Parathyroid adenoma (tissue), 2 donors: ENCODE results near the gene TMEM201.
A peak's percentile ranks its signal among the peaks of the same experiment; 100 is the strongest.

Experiments
- H2AFZ ChIP-seq: fragments of 300-600 bp; sonication (generic); one replicate; pipeline ENCODE4 v1.7.0; 2017; ENCODE audit warnings: antibody characterized with exemption, mild to moderate bottlenecking
- H3K27ac ChIP-seq: fragments of 300-600 bp; sonication (generic); one replicate; pipeline ENCODE4 v1.7.0; 2017
- H3K27me3 ChIP-seq: fragments of 300-600 bp; sonication (generic); one replicate; pipeline ENCODE4 v1.7.0; 2017; ENCODE audit warnings: low read length; ENCODE audit not compliant: control insufficient read depth, insufficient read depth
- H3K36me3 ChIP-seq: fragments of 300-600 bp; sonication (generic); one replicate; pipeline ENCODE4 v1.7.0; 2017; ENCODE audit warnings: low read length; ENCODE audit not compliant: control insufficient read depth, insufficient read depth
- H3K4me1 ChIP-seq: fragments of 300-600 bp; sonication (generic); one replicate; pipeline ENCODE4 v1.7.0; 2017; ENCODE audit warnings: control low read depth
- H3K4me2 ChIP-seq: fragments of 300-600 bp; sonication (generic); one replicate; pipeline ENCODE4 v1.7.0; 2017; ENCODE audit warnings: low read length
- H3K4me3 ChIP-seq: fragments of 300-600 bp; sonication (generic); one replicate; pipeline ENCODE4 v1.7.0; 2017; ENCODE audit warnings: low read depth, low read length
- H3K79me2 ChIP-seq: fragments of 300-600 bp; sonication (generic); one replicate; pipeline ENCODE4 v1.7.0; 2017; ENCODE audit warnings: control low read depth
- H3K9ac ChIP-seq: fragments of 300-600 bp; sonication (generic); one replicate; pipeline ENCODE4 v1.7.0; 2017; ENCODE audit warnings: mild to moderate bottlenecking
- H3K9me3 ChIP-seq: fragments of 300-600 bp; sonication (generic); one replicate; pipeline ENCODE4 v1.7.0; 2017; ENCODE audit warnings: low read length; ENCODE audit not compliant: control insufficient read depth
- TF ChIP-seq, protein P1 (sequence below): fragments of 300-600 bp; sonication (generic); IDR thresholded peaks from one replicate; pipeline ENCODE4 v1.7.0; 2017; ENCODE audit warnings: antibody characterized with exemption, mild to moderate bottlenecking
- donor health status: primary hyperparathyroidism.

The TMEM201 gene

DNA sequence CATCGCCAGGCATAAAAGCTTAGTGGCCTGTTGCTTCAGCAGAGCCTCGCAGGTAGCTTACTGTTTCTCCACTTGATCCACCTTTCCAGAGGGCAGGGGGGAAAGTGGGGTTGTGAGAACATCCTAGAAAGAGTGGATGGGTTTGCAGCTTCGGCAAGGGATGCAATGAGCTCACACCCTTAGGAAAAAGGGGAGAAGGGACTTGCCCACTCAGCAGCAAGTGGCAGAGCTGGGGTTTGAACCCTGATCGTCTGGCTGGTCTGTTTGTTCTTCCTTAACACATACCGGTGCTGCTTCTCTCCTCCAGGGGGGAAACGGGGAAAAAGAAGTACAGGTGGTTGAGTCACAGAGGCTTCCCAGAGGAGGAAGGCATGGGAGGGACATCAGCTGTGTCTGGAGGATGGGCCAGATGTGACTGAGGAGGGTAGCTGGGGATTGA is 1.0 kb downstream of the TMEM201 start:
- Histone ChIP-seq H3K27ac (no peak overlapping the region), H3K79me2 (peaks cover 10% of the 10 kb centered on the region), H3K27me3 (no peaks in the 10 kb centered on the region), H3K4me3 (peak overlapping the region; percentile 63), H3K9me3 (no peaks in the 10 kb centered on the region), H3K36me3 (no peaks in the 10 kb centered on the region), H3K9ac (no peak overlapping the region), H3K4me2 (peak overlapping the region; percentile 74), H2AFZ (peak overlapping the region; percentile 53), H3K4me1 (peaks cover 12% of the 10 kb centered on the region)
- TF ChIP-seq, protein P1, sequence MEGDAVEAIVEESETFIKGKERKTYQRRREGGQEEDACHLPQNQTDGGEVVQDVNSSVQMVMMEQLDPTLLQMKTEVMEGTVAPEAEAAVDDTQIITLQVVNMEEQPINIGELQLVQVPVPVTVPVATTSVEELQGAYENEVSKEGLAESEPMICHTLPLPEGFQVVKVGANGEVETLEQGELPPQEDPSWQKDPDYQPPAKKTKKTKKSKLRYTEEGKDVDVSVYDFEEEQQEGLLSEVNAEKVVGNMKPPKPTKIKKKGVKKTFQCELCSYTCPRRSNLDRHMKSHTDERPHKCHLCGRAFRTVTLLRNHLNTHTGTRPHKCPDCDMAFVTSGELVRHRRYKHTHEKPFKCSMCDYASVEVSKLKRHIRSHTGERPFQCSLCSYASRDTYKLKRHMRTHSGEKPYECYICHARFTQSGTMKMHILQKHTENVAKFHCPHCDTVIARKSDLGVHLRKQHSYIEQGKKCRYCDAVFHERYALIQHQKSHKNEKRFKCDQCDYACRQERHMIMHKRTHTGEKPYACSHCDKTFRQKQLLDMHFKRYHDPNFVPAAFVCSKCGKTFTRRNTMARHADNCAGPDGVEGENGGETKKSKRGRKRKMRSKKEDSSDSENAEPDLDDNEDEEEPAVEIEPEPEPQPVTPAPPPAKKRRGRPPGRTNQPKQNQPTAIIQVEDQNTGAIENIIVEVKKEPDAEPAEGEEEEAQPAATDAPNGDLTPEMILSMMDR: no peak

DNA sequence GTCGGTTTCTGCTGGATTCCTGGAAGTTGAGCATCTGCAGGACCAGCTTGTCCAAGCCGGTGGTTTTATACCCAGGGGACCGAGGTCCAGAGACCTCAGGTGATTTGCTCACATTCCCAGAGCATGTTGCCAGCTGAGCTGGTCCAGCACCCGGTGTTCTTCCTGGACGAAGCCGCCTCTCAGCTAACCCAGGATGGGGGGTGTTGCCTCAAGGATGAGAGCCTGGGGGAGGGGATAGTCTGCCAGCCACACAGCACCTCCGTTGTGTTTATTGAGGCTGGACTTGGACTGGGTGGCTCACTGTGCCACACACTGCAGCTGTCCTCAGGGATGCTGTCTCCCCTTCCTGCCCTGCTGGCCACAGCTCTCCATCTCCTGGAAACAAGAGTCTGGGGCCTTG is 1.5 kb downstream of the TMEM201 start:
- H3K4me3 ChIP-seq: no peak overlapping the region
- no peak overlapping the region for H2AFZ ChIP-seq
- no peaks in the 10 kb centered on the region for H3K9me3 ChIP-seq
- H3K27me3 ChIP-seq: no peaks in the 10 kb centered on the region
- TF ChIP-seq, protein P1: no peak
- no peaks in the 10 kb centered on the region for H3K36me3 ChIP-seq
- peaks cover 11% of the 10 kb centered on the region for H3K79me2 ChIP-seq
- H3K4me2 ChIP-seq: peak overlapping the region; percentile 74
- peaks cover 12% of the 10 kb centered on the region for H3K4me1 ChIP-seq
- no peak overlapping the region for H3K9ac ChIP-seq
- H3K27ac ChIP-seq: no peak overlapping the region

- H3K9ac ChIP-seq: no peak overlapping the region
- no peak overlapping the region for H3K4me3 ChIP-seq
- H2AFZ ChIP-seq: no peak overlapping the region
- TF ChIP-seq, protein P1: no peak
- H3K4me1 ChIP-seq: peaks cover 12% of the 10 kb centered on the region
- H3K79me2 ChIP-seq: peaks cover 11% of the 10 kb centered on the region
- no peaks in the 10 kb centered on the region for H3K36me3 ChIP-seq
- H3K9me3 ChIP-seq: no peaks in the 10 kb centered on the region
- no peak overlapping the region for H3K27ac ChIP-seq
- no peak overlapping the region for H3K4me2 ChIP-seq
- H3K27me3 ChIP-seq: no peaks in the 10 kb centered on the region
Observed at GRCh38 chr1:9590945-9591668, 2.4 kb downstream of the TMEM201 start.

- H3K4me3 ChIP-seq: no peak overlapping the region
- peaks cover 11% of the 10 kb centered on the region for H3K79me2 ChIP-seq
- peaks cover 12% of the 10 kb centered on the region for H3K4me1 ChIP-seq
- H3K36me3 ChIP-seq: no peaks in the 10 kb centered on the region
- H3K4me2 ChIP-seq: no peak overlapping the region
- no peak overlapping the region for H2AFZ ChIP-seq
- no peak overlapping the region for H3K27ac ChIP-seq
- no peaks in the 10 kb centered on the region for H3K27me3 ChIP-seq
- H3K9me3 ChIP-seq: no peaks in the 10 kb centered on the region
- TF ChIP-seq, protein P1: no peak
- H3K9ac ChIP-seq: no peak overlapping the region
Observed at GRCh38 chr1:9591669-9592509, 3.2 kb downstream of the TMEM201 start.
